ENCODE measurements around the gene ATP5MC3.

GRCh38 chr2:175207741-175208438 lies 26.4 kb upstream of the ATP5MC3 start:
- no peak for TF ChIP-seq CTCF (IDR thresholded peaks at IDR 0.05)
- TF ChIP-seq POLR2A (IDR thresholded peaks at IDR 0.05) = no peak

All from right lobe of liver (tissue), 4 donors.